HG02970 (cell line): ENCODE results near the gene TAF15.

Experiments used
- ATAC-seq: cut with Tn5 transposase; IDR thresholded peaks from one replicate; pipeline ENCODE4 v1.9.1; 2021; ENCODE audit warnings: mild to moderate bottlenecking, moderate library complexity, moderate number of reproducible peaks; ENCODE audit not compliant: unreplicated experiment, low FRiP score

The TAF15 gene

DNA sequence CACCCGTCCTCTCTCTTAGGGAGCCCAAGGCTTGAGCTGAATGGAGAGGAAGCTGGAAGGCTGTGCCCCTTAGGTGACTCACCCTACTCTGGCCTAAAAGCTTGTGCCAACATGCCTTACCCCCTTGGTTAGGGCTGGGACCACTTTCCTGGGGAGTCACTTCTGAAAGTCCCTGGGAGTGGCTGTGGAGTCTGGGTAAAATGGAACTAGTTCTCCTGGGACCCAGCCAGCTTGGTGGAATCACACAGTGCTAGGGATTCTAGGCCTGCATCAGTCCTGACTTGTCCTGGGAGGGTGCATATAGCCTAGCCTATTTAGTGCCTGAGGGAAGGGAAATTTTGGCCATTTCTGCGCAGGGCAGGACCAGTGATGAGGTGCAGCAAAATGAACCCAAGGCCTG lies 24.4 kb upstream of the TAF15 start:
- ATAC-seq, result no peak

DNA sequence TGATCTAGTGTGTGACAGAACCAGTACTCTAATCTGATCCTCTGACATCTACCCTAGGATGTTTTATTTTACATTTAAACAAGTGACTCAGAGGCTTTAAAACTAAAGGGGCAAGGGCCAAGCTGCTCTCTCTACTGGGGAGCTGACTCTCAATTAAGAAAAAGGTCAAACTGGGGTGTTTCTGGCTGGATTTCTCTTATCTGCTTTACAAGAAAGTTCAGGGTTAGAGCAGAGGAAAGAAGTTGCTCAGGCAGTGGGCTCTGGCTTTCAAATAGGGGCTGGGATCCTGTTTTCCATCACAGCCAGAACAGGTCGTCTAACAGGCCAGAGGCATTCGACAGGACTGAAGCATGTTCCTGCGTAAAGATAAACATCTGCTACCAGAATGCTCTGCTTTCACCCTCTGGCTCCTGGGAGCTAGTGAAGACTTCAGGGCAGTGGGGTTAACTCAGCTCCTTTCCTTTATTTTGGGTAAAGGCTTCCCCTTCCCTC lies 22.3 kb upstream of the TAF15 start:
- no peak for ATAC-seq

DNA sequence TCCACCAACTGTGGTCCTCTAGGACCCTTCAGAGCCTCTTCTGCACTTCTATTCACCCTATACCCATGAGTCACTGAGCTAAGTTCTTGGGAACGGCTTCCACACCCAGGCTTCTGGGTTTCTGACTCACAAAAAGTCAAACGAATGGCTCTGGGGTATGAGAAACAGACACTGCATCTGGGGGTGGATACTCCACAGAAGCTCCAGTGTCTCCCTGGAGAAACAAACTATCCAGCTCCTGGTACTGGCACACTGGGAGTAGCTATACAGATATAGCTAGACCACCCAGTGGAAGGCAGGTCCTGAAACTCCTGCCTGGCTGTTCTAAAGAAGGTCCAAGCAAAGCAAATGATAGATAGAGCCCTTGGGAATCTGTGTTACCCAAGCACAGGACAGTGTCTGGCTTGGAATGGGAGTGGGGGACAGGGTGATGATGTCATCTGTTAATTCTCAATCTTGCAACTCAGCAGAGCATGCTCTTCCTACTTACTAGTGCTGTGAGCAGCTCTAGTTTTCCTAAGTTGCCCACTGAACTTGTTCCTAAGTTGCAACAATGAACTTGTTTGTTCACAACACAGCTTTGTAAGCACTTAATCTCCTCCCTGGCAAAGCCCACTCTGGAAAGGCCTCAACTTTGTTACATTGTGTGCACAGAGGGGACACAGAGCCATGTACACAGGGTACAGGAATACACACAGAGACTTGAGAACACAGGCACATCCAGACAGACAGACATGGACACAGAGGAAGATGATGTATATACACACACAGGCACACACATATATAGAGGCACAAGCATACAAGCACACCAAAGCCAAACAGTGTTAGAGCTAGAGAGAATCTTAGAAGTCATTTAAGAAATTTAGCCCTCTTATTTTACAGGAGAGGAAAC lies 20.6 kb upstream of the TAF15 start:
- ATAC-seq, result no peak

DNA sequence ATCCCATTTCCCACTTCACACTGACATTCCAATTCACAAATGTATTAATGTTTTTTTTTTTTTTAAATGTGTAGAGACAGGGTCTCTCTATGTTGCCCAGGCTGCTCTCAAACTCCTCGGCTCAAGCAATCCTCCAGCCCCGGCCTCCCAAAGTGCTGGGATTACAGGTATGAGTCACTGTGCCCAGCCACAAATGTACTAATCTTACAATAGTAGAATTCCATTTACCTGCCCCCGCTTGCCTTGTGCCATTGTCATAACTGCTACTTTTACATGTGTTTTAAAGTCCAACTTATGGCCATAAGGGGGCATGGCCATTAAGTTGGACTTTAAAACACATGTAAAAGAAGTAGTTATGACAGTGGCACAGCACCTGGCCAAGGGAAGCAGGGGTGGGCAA lies 18.4 kb upstream of the TAF15 start:
- no peak for ATAC-seq

DNA sequence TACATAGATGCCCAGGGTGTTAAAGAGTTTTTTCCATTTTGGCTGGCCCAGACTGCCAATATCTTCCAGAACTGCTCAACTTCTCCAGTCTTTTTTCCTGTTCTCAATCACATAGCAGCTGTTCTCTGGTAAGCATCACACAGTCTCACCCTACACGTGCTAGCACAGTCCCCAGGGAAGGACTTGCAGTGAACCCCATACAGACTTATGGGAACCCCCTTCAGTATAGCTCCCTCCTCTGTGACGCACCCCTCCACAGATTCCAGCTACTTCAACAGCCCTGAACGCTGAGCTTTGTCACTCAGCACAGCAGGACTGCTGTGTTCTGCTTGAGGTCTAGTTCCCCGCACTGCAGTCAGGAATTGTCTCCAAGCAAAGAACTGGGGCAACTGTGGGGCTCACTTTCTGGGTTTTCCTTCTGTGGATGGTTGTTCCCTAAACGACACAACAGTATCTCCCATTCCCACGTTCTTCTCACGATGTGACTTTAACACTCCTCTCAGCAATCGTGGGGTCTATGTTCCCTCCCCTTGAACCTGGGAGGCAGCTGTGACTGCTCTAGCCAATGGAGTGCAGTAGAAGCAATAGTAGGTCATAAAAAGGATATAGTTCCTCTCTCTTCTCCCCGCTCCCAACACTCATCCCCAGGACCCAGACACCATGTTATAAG lies 17.5 kb upstream of the TAF15 start:
- no peak for ATAC-seq

DNA sequence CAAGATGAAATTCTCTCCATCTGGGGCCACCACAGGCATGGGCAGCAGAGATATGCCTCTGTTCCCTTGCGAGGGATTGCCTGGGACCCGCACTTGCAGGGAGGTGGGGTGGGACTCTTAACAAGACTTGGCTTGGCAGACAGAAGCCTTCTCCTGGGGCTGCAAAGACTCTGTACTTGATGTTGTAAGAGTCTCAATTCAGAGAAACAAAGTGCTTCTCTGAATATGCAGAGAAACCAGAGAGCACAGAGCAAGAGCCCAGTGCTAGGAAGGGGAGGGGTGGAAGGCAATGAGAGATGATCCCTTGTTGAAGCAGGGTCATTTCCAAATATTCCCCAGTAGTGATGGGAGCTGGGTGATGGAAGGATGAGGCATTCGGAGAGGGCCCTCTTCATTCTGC lies 16.0 kb upstream of the TAF15 start:
- ATAC-seq, result no peak

DNA sequence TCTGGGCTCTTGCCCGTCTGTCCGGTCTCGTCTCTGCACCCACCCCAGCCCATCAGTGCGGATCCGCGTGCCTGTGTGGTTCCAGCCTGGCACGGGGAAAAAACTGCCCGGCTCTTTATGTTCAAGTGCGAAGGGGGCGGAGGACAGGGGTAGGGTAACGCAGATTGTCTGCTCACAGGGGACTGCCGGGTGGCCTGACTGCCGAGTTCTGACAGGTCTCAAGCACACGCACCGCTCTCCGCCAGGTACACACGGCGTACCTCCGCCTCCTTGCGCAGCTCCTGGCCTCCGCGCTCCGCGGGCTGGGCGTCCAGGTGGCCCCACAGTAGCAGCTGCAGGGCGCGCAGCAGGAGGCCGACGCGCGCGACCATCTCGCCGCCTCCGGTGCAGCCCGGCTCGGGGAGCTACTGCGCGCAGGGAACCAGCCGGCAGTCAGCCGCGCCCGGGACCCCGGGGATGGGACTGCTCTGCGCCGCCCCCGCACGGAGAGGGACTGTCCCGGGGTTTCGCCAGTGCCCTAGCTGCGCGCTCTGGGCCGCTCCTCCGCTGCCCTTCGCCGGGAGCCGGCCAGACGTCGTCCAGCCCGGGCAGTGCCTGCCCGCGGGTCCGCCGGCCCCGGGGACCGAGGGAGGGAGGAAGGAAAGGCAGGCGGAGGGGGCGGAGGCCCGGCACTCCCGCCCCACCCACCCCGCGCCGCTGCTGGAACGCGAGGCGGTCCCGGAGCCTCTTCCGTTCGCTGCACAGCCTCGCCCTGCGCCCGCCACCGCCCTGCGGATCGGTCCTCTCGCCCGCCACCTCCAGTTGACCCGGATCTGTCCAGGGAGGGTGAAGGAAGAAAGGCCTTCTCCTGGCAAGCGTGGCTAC lies 14.0 kb upstream of the TAF15 start, which contains the start of gene MMP28:
TSS of gene MMP28 (minus strand) at position 635 of the 864 bp plus-strand sequence. CDS start at position 371, 264 bp downstream.
- ATAC-seq, result no peak

DNA sequence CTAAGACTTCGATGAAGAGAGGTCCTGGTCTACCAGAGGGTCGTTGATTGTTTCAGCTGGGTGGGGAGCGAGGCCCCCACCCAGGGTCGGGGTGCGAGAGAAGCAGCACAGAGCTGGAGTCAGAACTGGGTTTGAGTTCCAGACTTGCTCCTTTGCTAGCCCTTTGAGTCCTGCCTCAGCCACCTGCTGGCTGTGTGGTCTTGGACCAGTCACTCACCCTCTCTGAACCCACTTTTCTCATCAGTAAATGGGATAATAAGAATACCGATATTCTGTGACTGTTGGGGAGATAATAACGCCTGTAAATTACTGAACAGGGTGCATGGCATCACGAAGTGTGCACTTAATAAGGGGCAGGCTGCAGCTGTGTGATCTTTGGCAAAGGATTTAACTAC lies 13.4 kb upstream of the TAF15 start:
- ATAC-seq, result no peak

DNA sequence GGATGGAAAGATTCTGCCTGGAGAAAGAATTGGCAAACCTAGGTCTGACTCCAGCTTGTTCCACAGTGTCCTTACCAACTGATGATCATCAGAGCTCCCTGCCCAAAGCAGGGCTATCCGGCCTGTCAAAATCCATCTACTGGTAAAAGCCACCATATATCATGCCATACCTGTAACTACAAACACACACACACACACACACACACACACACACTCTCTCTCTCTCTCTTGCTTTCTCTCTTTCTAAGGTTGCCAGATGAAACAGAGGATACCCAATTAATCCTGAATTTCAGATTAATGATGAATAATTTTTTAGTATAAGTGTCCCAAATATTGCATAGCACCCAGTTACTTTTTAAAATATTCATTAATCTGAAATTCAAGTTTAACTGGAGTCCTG lies 12.3 kb upstream of the TAF15 start:
- ATAC-seq, result no peak

DNA sequence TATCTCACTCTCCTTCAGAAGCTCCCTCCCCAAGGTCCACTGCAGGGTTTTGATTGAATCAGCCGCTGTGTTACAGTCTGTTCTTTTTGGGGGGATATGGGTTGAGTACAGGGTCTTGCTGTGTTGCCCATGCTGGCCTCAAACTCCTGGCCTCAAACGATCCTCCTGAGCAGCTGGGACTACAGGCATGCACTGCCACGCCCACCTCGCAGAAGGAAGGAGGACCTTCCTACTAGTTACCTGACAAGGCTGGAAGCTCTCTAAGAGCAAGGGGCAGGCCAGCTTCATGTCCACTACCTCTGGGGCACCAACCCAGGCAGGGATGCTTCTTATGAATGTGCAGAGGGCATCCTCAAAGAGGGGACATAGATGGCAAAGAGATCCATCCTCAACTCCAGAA lies 11.9 kb upstream of the TAF15 start:
- no peak for ATAC-seq

DNA sequence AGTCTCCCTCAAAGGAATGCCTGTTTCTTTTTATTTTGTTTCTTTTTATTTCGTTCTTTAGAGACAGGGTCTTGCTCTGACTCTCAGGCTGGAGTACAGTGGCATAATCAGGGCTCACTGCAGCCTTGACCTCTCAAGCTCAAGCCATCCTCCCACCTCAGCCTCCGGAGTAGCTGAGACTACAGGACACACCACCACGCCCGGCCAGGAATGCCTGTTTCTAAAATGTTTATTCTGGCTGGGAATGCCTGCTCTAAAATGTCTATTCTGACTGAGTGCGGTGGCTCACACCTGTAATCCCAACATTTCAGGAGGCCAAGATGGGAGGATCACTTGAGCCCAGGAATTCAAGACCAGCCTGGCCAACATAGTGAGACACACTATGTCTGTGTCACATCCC lies 11.4 kb upstream of the TAF15 start:
- no peak for ATAC-seq

DNA sequence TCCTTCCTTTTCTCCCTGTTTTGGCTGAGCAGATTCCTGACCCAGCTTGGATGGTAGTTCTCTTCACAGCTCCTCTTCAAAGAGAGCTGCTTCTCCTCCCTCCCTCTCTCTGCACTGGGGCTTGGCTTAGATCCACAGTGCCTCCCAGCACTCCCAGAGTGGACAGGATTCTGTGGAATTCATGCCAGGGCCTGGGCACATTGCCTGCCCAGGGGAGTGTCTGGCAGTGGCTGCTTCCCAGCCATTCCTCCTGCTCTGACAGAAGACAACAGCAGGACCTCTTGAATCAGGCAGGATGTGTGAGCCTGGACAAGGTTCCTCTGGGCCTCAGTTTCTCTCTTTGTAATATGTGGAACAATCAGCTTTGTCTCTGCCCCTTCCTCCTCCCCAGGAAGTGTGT lies 9.3 kb upstream of the TAF15 start:
- no peak for ATAC-seq

DNA sequence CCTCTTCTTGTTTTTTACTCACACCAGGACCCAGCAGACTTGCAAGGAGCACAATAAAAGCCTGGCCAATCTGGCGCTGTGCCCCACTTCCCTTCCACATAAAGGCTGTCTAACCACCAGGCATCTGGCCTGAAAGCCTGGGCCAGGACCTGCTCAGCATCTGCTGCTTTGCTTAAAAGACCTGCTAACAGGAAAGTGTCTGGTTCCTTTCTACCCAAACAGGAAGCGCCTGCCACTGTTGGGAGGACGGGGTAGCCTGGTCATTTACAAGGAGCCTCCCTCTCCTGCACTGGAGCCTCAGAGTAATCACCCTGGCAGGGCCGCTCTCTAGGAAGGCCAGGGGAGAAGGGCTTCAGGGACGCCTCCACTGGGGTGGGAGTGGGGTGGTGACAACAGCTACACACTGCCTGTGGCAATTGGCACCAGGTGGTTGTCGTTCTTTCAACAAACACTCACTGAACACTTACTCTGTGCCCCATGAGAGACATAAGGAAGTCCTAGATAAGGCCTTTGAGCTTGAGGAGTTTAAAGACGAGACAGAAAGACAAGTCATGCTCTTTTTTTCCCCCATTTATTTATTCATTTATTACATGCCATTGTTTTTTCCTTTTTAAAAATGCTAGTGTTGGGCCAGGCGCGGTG lies 7.6 kb upstream of the TAF15 start:
- ATAC-seq, result no peak

DNA sequence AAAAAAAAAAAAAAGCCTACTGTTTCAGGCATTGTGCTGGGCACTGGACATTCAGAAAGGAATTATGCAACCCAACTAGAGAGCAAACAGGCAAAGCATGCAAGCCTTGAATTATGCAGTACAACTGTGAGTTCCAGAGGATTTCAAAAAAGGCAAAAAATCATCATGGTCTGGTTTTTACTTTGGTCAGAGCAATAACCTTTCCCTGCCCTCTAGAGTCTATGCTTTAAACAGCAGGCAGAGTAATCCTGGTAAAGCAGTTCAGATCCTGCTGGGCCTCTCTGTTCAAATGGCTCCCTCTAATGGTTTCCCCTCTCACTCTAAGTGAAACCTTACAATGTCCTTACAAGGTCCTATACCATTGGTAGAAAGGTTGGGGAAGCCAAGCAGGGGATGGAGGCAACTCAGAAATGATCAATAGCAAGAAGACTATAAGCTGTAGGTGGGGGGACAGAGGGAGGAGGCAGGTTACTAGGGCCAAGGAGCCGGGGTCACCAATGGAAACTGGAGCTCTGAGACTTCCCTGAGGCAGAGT lies 4.6 kb upstream of the TAF15 start:
- no peak for ATAC-seq

DNA sequence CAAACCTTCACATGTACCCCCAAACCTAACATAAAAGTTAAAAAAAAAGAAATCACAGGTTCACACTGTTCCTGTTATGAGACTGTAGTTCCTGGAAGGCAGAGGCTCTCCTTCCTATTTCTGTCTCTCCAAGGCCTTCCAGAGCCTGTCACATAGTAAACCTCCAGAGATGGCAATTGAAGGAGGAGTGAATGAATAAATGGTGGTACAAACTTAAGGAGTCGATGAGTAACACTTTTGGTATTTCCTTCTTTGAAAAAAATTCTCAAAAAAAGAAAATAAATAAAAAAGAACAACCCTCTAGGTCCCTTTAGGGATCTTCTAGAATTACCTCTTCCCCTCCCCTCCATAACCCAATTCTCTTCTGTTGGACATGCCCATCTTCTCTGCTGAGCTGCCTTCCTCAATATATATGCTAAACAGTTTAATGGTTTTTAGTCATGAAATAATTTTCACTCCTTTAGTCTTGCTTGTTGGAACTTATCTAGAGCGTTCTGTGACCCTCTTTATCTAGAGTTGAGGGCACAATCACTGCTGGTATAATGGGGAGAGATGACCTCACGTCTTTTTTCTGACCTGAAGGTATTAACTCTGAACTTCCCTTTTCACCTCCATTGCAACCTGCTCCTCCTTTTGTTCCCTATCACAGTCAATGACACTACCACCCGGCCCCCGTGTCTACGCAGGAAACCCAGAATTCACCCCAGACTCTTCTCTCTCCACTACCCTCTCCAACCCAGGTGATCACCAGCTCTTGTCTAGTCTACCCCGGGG lies 1.7 kb upstream of the TAF15 start:
- ATAC-seq, result no peak

DNA sequence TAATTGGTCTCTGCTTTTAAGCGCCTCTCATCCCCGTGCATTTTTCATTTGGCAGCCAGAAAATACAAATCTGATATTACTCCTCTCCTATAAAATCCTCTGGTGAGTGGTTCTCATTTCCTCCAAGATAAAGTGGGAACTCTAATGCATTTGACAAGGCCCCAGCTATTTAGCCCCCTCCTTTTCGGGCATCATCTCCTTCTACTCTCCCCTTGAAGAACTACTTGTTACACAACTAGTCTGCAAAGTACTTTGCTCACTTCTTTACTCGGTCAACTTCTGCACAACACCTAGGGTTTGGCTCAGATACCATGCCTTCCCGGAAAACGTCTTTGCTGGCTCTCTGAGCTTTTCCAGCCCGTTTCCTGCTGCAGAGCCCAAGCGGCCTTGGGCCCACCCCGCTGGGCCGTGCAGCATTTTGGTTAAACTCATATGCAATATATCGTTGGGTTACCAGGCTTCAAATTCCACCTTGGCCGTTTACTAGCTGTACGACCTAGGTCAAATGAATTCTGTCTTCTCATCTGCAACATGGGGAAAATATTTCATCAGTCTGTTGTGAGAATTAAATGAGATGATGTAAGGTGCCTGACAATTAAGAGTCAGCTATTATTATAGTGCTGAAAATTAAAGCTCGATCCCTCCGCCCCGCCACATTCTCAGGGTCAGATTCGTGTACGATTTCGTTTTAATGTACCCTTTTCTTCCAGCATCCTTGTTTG lies 883 bp upstream of the TAF15 start:
- no peak for ATAC-seq

DNA sequence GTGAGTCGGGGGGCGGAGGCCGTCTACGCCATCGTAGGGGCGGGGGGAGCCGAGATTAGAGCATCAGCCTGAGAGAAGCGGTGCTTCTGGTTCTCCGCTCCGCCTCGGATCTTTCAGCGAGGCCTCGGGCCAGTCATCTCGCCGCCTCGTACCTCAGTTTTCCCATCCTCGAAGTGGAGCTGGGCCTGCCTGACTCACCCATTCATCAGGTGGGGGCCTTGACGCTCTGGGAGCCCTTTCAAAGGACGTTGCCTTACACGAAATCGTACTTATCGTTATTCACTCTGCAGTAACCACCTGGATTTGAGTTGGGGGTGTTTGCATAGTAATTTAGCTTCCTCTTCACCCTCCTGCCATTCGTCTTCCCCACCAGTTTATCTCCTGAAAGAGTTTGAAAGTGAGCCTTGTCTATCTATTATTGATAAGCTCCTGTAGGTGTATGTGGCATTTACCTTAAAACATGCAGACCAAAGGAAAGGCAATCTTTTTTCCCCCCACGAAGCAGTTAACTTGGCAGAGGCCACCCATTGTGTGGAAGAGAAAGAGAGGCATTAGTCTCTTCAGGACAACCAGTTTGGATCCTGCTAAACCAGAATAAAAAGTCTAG lies 674 bp downstream of the TAF15 start:
- no peak for ATAC-seq

DNA sequence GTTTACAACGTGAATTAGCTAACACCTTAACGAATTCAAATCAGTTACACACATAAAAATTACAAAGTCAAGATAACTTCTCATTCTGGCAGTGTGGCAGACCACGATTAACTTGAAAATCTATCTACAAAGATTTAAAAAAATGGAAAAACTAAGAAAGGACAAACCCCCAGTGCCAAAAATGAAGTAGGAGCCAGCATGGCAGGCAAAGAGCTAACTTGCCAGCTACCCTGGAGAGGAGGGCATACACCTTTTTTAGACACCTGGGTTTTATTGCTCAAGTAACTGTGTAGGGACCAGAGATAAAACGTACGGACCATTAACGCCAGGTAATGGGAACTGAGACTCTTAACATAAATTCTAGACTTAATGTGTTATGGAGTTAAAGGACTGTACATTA lies 2.5 kb downstream of the TAF15 start:
- no peak for ATAC-seq
